ENCODE measurements around the gene MMP20.

MMP20 gene

DNA sequence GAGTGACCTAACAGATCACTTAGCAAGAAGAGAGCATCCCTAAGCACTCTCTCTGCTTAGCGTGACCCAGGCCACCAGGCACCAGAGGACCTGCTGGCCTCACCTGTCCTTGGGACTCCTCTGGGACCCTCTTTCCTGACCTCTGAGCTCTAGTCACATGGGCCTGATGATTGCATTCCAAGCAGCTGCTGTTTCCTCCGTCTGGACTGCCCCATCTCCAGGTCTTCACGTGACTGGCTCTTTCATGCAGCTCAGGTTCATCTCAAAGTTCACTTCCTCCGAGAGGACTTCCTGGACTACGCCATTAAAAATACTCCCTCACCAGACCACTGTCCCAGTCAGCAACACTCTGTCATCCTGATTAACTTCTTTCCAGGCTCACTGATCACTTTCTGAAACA, 2.9 kb downstream of the MMP20 start:
- DNase-seq, result no peak

DNA sequence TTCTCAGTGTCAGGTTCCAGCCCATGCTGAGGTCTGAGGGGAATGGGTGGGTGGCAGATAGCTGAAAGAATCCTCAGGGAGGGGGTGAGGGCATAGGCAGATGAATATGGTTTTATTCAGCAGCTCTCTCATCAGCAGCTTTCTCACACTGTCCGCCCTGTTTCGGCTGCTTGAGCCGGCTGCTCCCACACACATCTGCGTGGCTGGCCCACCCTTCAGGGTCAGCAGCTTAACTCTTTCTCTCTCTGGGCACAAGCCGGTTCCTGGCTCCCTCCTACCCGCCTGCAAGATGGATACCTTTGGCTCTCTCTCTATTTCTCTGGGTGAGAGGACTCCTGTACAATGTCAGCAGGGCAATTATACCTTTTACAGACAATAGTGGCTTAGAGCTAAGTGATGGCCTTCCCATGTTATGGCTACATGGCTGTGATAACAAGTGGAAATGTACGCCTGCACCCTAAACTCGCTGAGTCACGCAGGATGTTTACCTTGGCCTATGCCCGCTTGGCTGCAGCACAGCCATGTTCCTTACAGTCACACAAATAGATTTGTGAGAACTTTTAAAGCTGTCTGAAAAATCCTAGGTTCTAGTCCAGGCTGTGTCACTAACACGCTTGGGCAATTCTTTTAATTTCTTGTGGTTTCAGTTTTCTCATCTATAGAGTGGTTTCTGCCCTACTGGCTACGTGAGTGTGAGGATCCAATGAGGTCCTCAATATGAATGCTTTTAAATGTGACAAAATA, 4.1 kb downstream of the MMP20 start:
- no peak for DNase-seq

DNA sequence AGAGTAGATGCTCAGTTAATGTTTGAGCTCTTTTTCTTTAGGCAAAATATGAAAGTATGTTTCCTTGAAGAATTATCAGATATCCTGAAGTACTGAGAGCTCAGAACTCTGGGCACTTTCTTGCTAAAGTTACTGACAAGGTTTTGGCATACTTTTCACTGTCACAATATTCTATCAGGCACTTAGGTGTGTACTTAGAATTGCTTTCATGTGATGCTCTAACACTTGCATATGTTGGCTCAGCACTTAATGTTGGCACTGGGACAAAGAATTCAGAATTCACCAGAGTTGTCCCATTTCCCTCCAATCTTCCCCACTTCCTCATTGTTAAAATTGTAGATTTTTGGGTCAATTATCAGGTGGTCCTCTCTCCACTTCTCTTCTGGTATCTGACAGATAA, 5.0 kb downstream of the MMP20 start:
- DNase-seq, result no peak

DNA sequence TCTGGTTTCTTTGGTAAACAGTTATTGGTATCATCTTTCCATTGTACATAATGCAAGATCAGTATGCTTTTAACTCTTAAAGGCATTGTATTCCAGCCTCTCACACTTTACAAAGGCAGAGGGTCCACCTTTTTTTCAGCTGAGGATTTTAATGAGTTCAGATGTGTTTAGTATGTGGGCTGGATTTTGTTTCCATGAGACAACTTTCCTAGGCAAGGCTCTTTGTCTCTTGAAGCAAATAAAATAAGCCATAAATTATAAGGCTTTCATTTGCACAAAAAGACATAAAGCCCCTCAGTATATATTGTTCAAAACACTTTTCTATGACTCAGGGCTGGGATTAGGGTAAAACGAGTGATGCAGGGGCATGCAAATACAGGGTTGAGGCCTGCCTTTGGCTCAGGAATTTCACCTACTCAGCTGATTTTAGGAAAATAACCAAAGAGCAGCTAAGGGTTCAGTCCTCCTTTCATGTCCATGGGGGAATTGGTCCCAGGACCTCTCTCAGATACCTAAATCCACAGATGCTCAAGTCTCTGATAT, 7.6 kb downstream of the MMP20 start:
- no peak for DNase-seq

DNA sequence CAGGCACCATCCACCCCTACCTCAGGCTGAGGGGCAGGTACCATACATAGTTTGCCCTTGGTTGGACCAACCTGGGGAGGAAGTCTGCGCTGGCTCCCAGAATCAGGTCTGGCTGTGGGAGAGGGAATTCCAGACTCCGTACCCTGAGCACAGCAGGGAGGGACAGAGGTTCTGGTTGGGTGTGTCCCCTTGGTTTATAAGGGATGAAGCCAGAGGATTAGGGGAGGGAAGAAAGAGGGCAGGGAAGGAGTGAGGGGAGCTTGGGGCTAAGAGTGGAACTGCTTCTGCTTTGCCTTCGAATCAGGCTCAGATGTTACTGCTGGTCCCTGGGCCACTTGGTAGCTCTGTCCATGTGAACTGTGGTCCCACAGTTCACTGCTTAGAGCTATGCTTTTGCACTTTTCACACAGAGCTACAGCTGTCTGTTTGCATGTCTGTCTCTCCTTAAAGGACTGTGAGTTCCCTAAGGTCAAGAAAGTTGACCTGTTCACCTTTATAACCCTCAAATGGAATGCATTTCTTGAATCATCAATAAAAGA, 9.2 kb downstream of the MMP20 start:
- DNase-seq, result no peak

DNA sequence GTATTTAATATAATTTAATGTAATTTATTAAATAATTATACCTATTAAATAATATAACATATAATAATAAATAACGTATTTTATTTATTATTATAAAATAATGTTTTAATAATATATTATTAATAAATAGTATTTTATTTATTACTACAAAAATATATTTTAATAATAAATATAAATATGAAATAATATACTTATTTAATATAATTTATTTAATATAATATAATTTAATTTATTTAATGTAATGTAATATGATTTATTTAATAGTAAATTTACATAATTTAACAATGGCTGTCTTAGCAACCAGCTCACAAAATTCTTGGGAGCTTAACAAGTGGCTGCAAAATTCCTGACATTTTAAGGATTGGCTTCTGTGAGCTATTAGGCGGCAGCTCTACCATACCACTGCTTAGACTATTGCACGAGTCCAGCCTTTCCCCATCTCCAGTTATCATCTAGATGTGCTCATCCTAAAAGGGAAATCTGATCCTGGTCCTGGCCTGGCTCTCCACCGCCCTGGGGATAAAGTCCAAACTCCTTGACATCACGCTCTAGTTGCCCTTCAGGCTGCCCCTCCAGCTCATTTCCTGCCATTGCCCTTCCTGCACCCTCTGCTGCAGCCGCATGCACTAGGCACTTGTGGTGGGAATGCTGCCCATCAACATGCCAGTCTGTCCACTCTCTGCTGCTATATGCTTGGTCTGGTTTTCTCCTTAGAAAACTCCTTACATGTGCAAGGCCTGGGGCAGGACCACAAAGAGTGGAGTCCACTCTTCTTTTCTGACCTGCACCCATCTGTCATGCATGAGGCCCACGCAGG, 9.8 kb downstream of the MMP20 start:
- no peak for DNase-seq

DNA sequence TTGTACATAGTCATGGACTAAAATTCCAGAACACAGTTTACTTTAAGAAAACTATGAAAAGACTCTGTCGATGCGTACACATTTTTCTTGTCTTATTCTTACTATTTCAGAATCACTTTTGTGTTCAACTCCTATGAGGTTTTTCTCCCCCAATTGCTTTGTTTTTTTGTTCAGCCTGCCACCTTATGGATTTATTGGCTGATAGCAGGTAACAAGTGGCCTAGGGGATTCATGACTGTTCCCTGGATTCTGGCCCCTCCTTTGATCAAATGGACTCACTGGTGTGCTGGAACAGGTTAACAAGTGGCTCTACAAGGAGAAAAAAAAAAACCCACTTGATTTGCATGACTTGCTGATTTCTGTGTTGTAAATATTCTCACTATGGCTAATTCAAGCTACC, 10.6 kb downstream of the MMP20 start:
- DNase-seq, result no peak

DNA sequence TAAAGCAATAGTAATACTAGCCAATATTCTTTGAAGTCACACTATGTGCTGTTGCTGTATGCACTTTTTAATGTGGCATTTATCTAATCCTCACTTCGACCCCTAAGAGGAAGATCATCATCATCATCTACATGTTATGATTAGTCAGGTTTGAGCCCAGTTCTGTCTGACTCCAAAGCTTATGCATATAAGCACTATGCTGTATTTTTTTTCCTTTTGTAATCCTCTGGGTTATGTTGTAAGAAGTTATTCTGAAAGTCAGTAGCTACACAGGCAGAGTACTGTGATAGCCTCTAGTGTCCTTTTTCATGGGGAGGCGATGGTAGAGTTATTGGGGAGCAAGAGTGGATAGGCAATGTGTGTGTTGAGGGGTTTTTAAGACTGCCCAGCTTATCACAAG, 11.1 kb downstream of the MMP20 start:
- DNase-seq, result no peak

DNA sequence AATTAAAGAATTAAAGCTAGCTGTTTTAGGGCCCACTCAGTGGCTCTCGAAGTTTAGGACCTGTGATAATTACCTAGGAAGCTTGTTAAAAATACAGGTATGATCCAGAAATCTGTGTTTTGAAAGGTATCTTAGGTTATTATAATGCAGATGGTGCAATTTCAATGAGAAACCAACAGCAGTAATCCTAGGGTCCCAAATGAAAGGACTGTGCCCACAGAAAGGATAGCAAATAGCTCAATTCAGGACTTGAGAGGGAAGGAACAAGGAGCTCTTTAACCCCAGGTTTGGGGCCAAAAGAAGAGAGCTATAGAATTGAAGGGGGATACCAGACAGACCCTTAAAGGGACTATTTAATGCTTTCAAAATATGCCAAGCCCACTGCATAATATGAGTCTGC, 11.7 kb downstream of the MMP20 start:
- DNase-seq, result no peak

DNA sequence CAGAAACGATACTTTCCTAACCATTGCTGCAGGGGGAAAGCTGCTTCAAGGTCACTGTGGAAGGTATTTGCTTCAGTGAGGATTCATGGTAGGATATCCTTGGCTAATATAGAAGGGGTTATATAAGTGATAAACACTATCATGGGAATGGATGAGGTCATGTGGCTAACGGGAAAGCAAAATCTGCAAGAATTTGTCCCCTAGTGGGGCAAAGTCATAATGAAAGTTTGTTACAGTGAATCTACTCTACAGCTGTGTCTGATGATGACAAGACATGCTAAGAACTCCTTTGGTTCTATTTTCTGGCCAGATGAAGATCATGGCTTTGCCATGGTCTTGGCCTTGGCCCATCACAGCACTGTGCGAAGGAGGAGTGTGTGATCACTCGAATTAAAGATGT, 13.8 kb downstream of the MMP20 start:
- DNase-seq, result no peak

DNA sequence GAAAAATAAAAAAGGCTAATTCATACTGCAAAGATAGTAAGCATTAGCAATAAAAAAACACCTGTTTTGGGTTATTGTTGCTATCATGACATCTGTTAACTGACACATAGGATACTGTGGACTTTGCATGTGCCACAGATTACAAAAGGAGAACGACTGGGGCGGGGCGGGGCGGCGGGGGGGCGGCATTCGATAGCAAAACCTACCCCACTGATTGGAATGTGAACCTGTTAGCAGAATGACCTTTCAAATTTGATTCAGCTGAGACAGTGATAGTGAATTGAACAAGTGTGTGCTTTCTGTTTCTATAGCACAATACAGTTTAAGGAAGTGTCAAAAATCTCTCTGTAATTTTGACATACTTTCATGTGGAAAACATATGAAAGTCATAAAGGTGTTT, 14.9 kb downstream of the MMP20 start:
- DNase-seq, result no peak

DNA sequence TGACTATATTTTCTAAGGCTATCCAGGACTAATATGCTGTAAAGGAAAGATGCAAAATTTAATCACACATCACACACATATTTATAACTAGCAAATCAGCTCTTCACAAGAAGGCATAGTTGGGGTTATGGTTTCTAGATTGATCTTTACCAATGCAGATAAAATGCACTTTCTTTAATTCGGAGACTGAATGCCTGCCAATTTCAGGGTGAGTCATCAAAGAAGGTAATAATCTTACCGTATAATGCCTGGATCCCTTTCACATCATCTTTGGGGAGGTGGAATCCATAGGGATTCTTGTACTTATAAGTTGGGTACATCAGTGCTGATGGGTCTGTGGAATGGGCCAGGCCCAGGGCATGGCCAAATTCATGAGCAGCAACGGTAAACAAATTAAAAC, 16.4 kb downstream of the MMP20 start:
- no peak for DNase-seq

DNA sequence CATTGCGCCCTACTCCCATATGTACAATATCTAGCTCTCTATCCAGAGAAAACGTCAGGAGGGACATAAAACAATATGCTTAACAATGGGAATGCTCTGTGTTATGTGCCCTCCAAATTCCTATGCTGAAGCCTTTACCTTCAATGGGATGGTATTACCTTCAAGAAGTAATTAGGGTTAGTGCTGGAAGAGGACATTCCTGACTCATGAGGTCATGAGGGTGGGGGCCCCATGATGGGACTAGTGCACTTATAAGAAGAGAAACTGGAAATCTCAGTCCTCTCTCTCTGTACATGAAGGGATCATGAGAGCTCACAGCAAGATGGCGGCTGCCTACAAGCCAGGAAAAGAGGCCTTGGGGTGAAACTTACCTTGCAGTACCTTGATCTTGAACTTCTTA, 20.3 kb downstream of the MMP20 start:
- DNase-seq, result no peak

DNA sequence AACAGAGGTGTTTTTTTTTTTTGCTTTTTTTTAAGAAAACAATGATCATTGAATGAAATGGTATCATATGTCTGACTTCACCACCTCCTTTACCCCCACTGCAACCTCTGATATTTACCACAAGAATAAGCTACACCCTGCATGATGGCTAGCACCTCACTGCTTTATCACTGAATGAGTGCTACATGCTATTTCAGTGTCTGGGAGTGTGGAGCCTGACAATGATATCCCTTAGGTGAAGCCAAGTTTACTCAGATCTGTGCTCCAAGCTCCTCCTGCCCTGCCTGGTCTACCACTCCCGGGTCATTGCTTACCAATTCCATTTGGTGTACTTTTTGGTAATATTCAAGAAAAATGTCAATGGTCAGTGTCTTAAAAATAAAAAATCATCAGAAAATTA, 21.1 kb downstream of the MMP20 start:
- DNase-seq, result no peak

DNA sequence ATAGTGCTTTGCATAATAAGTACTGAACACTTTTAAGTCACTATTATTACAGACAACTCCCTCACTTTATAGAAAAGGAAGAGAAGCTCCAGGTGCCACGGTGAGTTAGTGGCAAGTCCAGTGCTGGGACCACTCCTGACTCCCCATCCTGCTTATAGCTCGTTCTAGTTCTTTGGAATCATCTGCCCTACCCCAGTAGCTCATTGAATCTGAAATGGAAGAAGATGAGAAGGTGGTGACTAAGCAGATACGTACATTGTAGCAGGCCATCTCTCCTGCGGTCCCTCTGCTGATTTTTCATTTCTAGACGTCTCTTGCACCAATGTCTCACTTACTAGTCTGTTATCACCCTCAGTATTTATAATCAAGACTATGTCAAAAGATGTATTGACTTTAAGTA, 21.6 kb downstream of the MMP20 start:
- no peak for DNase-seq

DNA sequence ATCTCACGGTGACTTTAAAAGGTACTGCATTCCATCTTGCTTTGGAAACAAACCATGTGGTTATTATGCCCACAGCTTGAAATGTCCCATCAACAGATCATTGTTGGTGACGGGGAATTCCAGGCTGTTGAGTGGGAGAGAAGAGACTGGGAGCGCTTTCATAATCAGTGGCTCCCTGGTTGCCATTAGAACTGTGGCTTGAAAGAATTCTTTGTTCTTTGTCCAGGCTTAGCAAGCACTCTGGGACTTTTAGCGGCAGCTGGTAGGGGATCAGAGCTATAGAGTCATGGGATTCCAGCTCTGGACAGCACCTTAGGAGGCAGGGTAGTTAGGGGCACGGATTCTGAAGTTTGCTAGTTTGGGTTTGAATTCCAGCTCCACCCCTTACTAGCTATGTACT, 22.0 kb downstream of the MMP20 start:
- no peak for DNase-seq

DNA sequence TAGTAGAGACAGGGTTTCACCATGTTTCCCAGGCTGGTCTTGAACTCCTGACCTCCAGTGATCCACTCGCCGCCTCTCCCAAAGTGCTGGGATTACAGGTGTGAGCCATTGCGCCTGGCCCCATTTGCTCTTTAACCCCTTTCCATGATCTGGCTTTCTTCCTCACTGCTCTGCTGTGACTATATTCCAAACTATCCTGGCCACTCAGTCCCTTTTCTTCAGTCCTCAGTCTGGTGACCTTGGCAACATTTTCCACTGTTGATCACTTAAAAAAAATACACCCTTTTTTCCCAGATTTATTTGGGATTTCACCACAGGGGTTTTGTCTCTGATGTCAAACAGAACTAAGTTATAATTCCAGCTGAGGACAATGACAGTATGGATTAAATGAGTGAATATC, 24.5 kb downstream of the MMP20 start:
- DNase-seq, result no peak

DNA sequence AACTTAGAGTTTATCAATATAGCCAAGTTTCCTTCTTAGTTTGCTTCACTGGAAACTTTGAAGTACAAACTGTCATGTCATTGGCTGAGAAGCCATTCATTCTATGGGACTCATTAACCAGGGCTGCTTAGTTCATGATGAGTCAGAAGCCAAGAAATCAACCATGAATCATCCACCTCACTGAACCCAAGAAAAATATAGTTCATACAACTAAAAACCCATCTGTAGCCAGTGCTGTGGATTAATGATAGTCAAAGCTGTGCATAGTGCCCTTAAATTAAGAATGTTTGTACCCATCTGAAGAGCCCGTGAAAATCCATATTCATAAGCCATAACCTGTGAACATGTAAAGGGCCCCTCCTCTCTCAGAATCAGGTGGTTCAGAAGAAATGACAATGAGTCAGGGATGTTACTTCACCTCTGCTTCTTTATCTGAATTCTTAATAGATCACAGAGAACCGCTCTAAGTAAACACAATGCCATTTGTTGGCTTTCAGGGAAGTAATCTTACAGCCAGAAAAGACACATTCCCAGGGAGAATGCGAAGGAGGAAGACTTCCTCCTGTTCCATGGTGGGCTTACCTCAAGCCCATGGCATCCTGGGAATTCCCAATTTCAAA, 25.4 kb downstream of the MMP20 start:
- DNase-seq, result no peak

DNA sequence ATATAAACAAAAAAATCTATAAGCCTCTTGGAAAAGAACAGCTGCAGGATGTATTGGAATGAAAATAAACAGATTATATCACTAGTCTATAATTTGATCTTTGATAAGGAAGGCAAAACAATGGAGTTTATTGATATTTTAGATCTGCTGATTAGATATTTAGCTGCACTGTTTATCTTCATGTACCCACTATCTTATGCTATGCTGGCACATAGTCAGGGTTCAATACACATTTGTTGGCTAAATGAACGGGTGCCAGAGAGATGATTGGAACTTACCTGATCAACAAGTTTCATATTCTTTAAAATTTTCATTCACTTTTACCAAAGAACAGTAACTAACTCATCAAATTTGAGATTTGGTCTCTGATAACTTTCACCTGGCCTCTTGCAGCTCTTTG, 26.9 kb downstream of the MMP20 start:
- no peak for DNase-seq

DNA sequence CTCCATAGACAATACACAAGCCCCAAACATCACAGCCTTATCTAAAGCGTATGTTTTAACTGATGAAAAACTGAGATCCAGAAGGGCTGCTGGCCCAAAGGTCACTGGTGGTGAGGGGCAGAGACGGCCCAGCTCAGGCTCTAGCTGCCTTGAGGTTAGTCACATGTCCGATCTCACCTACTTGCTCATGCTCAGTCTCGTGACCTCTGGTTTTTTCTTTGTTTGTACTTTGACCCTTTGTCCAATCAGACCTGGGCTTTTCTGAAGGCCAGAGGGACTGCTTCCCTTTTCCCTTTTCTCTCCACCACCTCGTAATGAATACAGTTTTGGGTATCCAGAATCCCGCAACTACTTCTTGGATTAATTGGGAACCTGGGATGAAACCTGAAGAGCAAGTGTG, 28.6 kb downstream of the MMP20 start:
- DNase-seq, result no peak

DNA sequence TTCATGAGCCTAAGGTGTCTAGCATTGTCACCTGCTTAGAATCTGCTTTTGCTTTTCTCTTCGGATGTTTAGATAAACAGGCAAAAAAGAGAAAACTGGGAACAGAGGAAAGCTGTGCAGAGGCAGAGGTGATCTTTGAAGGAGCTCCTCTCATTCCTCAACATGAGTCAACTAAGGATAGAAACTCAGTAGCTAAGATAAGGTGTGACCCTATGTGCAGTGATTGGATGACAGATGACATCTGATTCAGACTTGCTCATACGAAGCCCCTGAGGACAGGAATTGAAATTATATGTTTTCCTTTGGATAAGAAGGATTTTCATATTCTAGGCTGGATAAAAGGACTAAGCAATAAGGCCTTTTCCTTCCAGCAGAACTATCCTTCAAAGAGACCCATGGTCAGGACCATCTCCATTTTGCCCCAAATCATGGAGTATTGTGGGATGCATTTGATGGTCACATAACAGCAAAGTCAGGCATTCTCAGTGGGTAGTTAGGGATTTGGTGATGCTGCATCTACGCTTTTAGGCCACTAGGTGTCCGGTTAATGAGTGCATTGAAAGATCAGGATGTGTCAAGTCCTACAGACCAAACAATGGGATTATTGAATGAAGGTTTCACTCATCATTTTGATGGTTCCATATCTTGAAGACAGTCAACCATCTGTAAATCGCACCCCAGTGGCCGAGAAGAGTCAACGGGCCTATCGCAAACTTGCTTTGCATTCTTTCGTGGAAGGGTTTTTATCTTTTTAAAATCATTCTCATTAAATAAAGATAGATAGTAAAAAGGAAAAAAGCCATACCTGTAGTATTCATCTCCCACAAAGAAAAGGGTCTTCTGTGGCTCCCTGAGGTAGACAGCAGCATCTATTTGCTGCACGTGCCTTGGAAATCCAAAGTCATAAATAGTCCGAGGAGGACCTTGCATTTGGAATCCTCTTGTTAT, 32.2 kb downstream of the MMP20 start:
- DNase-seq, result no peak

DNA sequence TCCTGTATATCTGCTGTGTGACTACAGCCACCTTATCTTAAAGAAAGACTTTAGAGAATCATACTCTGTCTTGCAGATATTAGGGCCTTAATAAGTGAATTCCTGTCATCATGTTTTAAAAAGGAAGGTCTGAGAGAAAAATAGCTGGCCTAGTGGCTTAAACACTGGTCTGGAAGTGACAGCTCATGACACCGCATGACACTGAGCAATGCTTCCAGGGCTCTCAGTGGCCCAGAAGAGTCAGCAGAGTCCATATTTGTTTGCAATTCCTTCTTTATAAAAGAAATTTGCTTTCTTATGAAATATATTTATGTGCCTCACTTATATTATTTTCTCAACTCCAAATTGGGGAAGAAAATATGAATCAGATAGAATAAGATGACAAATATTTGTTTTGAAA, 33.0 kb downstream of the MMP20 start:
- no peak for DNase-seq
